Endodermal cell (in vitro differentiated cells): ENCODE data around the gene AHNAK. TPM values are rescaled to one million over a fixed set of nuclear protein-coding genes. Genes with fewer than 3 reads are reported as not detected.

Experiments
- DNase-seq: peaks from one replicate; pipeline ENCODE4 v3.0.0-alpha.2; 2017
- H3K27ac ChIP-seq: 2 replicates; pipeline ENCODE4 v1.5.1; 2013; ENCODE audit warnings: mild to moderate bottlenecking, low read depth, low read length, moderate library complexity
- H3K27me3 ChIP-seq: 2 replicates; pipeline ENCODE4 v1.6.1; 2013; ENCODE audit warnings: mild to moderate bottlenecking, low read length, moderate library complexity; ENCODE audit not compliant: insufficient read depth, control insufficient read depth, poor library complexity, severe bottlenecking
- H3K36me3 ChIP-seq: 2 replicates; pipeline ENCODE4 v1.7.0; 2013; ENCODE audit warnings: mild to moderate bottlenecking, low read length, moderate library complexity; ENCODE audit not compliant: control insufficient read depth, insufficient read depth
- H3K4me1 ChIP-seq: one replicate; pipeline ENCODE4 v1.7.0; 2013; ENCODE audit warnings: low read length; ENCODE audit not compliant: control insufficient read depth, insufficient read depth
- H3K4me3 ChIP-seq: 2 replicates; pipeline ENCODE4 v1.5.1; 2013; ENCODE audit warnings: mild to moderate bottlenecking, low read length, moderate library complexity
- H3K9ac ChIP-seq: 2 replicates; pipeline ENCODE4 v1.6.1; 2013; ENCODE audit warnings: mild to moderate bottlenecking, low read length, moderate library complexity; ENCODE audit not compliant: poor library complexity, severe bottlenecking; ENCODE audit errors: extremely low read depth
- H3K9me3 ChIP-seq: 2 replicates; pipeline ENCODE4 v1.6.1; 2013; ENCODE audit warnings: mild to moderate bottlenecking, low read length, moderate library complexity; ENCODE audit not compliant: control insufficient read depth
- H3K27ac Mint-ChIP-seq: 2 replicates; pipeline ENCODE4 v1.8.0; 2020; ENCODE audit warnings: mixed read lengths
- H3K27me3 Mint-ChIP-seq: 2 replicates; pipeline ENCODE4 v1.8.0; 2021; ENCODE audit warnings: mild to moderate bottlenecking, mixed read lengths; ENCODE audit not compliant: insufficient read depth
- H3K36me3 Mint-ChIP-seq: 2 replicates; pipeline ENCODE4 v1.8.0; 2020; ENCODE audit warnings: low read depth, mixed read lengths
- H3K4me1 Mint-ChIP-seq: 2 replicates; pipeline ENCODE4 v1.8.0; 2020; ENCODE audit warnings: mixed read lengths
- H3K4me3 Mint-ChIP-seq: 2 replicates; pipeline ENCODE4 v1.8.0; 2020; ENCODE audit warnings: mild to moderate bottlenecking, moderate library complexity, mixed read lengths
- H3K9me3 Mint-ChIP-seq: 2 replicates; pipeline ENCODE4 v1.8.0; 2020; ENCODE audit warnings: mild to moderate bottlenecking, mixed read lengths
- CTCF ChIP-seq: fragments of 200-600 bp; sonication (generic); conservative IDR thresholded peaks from 2 replicates; pipeline ENCODE4 v1.5.0; 2021; ENCODE audit warnings: antibody characterized with exemption, mild to moderate bottlenecking
- WGBS, 2 experiments: methylation state at CpG; one replicate each; pipeline versions ENCODE4 v1.1.5 to v1.1.7; 2013; ENCODE audit warnings: missing lambda C conversion rate in 2 of 2, mixed read lengths in 1 of 2; ENCODE audit not compliant: insufficient coverage in 1 of 2, insufficient read length in 1 of 2; 5-methylcytosine and 5-hydroxymethylcytosine counted together
- total RNA-seq, 2 donors: library from RNA; stranded (reverse); fragmentation: NEBNext Ultra II Directional in 1 of 2; extraction: Animal tissue kit (Norgen Biotek cat#: 25700) in 1 of 2; gene quantifications; 2 replicates in 1 of 2; 3 replicates in 1 of 2; pipeline ENCODE4 v1.2.1, GENCODE V29; 2021

The AHNAK gene
- total RNA-seq, 2 donors from 2014 or later: 109 to 165 TPM

GRCh38 chr11:62466444-62466843 lies 80.2 kb downstream of the AHNAK start:
- Mint-ChIP-seq H3K9me3 (no peaks in the 10 kb centered on the region), H3K36me3 (no peaks in the 10 kb centered on the region), H3K4me1 (peaks cover 18% of the 10 kb centered on the region), H3K4me3 (no peak overlapping the region), H3K27ac (no peak overlapping the region), H3K27me3 (no peaks in the 10 kb centered on the region)
- no peak for DNase-seq
- Histone ChIP-seq H3K36me3 (no peaks in the 10 kb centered on the region), H3K9ac (no peak overlapping the region), H3K9me3 (no peaks in the 10 kb centered on the region), H3K27ac (no peak overlapping the region), H3K4me1 (peaks cover 3% of the 10 kb centered on the region), H3K4me3 (no peak overlapping the region), H3K27me3 (no peaks in the 10 kb centered on the region)
- TF ChIP-seq CTCF: no peak
- 94 to 100% methylated on average over 1 to 2 of the region's 2 CpGs for WGBS, 2 experiments

- Mint-ChIP-seq H3K36me3 (no peaks in the 10 kb centered on the region), H3K27me3 (no peaks in the 10 kb centered on the region), H3K4me3 (no peak overlapping the region), H3K4me1 (peaks cover 25% of the 10 kb centered on the region), H3K9me3 (no peaks in the 10 kb centered on the region), H3K27ac (no peak overlapping the region)
- H3K4me1 ChIP-seq: peaks cover 3% of the 10 kb centered on the region
- H3K9me3 ChIP-seq: no peaks in the 10 kb centered on the region
- 90 to 99% methylated on average over 6 to 7 of the region's 7 CpGs for WGBS, 2 experiments
- H3K27ac ChIP-seq: no peak overlapping the region
- no peak overlapping the region for H3K4me3 ChIP-seq
- H3K36me3 ChIP-seq: no peaks in the 10 kb centered on the region
- H3K27me3 ChIP-seq: no peaks in the 10 kb centered on the region
- no peak for TF ChIP-seq CTCF
- H3K9ac ChIP-seq: no peak overlapping the region
- DNase-seq: no peak
These were observed 82.0 kb downstream of the AHNAK start for GRCh38 chr11:62464655-62465054.

- no peaks in the 10 kb centered on the region for H3K36me3 Mint-ChIP-seq
These were observed 83.5 kb downstream of the AHNAK start for GRCh38 chr11:62463121-62463542.

More at GRCh38 chr11:62463121-62463542, 83.5 kb downstream of the AHNAK start:
- Mint-ChIP-seq H3K27ac (no peak overlapping the region), H3K4me1 (peaks cover 38% of the 10 kb centered on the region), H3K27me3 (no peaks in the 10 kb centered on the region), H3K9me3 (no peaks in the 10 kb centered on the region), H3K4me3 (no peak overlapping the region)
- no peak for TF ChIP-seq CTCF
- no peak for DNase-seq
- no peaks in the 10 kb centered on the region for H3K36me3 ChIP-seq
- WGBS, 2 experiments: 91 to 97% methylated on average over 6 of the region's 6 CpGs
- no peak overlapping the region for H3K4me3 ChIP-seq
- H3K4me1 ChIP-seq: peaks cover 3% of the 10 kb centered on the region
- H3K9me3 ChIP-seq: no peaks in the 10 kb centered on the region
- H3K9ac ChIP-seq: no peak overlapping the region
- H3K27ac ChIP-seq: no peak overlapping the region
- no peaks in the 10 kb centered on the region for H3K27me3 ChIP-seq
